Endothelial cell of umbilical vein (primary cell): Measurements from ENCODE around the gene WDR82. TPM values are rescaled to one million over a fixed set of nuclear protein-coding genes. Genes with fewer than 3 reads are reported as not detected.

ENCODE experiments used
- BruUV-seq: library from RNA; stranded (reverse); fragments of 400-500 nt; replicated peaks from 2 replicates; lab custom pipeline; 2021; lab: Mats Ljungman, UMichigan
- CTCF ChIA-PET: fragments of 300-600, 350-600 bp; sonication (Branson Sonifier 250); formaldehyde crosslinking; loops from one replicate; lab custom pipeline; 2021; ENCODE audit warnings: antibody characterized with exemption, inconsistent platforms; lab: Charles Lee
- POLR2A ChIA-PET: fragments of 300-600, 350-600 bp; sonication (Branson Sonifier 250); formaldehyde crosslinking; loops from one replicate; lab custom pipeline; 2021; ENCODE audit warnings: antibody characterized with exemption, inconsistent platforms; lab: Charles Lee
- DNase-seq: peaks from one replicate; pipeline ENCODE4 v3.0.0-alpha.2; 2011; ENCODE audit warnings: low read depth, low spot score
- FAIRE-seq: peaks from 2 replicates; lab custom pipeline; 2011; peaks lifted over from hg19 to GRCh38; lab: Jason Lieb, UNC
- H2AFZ ChIP-seq: 2 replicates; pipeline ENCODE4 v1.6.0; 2012; ENCODE audit warnings: low read depth, low read length, control low read depth, inconsistent platforms
- H3K27ac ChIP-seq: 2 replicates; pipeline ENCODE4 v1.5.1; 2011; ENCODE audit warnings: low read depth, mild to moderate bottlenecking, control low read depth, low read length, moderate library complexity; ENCODE audit not compliant: insufficient read depth
- H3K27me3 ChIP-seq, 2 experiments: 2 replicates each; pipeline versions ENCODE4 v1.6.0 to v1.6.1; 2011; ENCODE audit warnings: low read length in 2 of 2, mixed read lengths in 1 of 2; ENCODE audit not compliant: control insufficient read depth in 2 of 2, insufficient read depth in 2 of 2
- H3K36me3 ChIP-seq, 2 experiments: 2 replicates in 1 of 2; 3 replicates in 1 of 2; pipeline ENCODE4 v1.5.1; 2011; ENCODE audit warnings: low read length in 2 of 2, mild to moderate bottlenecking in 1 of 2, moderate library complexity in 1 of 2; ENCODE audit not compliant: control insufficient read depth in 2 of 2, insufficient read depth in 2 of 2; ENCODE audit errors: extremely low read depth in 1 of 2
- H3K4me1 ChIP-seq: 3 replicates; pipeline ENCODE4 v1.5.1; 2011; ENCODE audit warnings: mild to moderate bottlenecking, low read length; ENCODE audit not compliant: control insufficient read depth, insufficient read depth; ENCODE audit errors: extremely low read depth
- H3K4me2 ChIP-seq: 2 replicates; pipeline ENCODE4 v1.6.1; 2011; ENCODE audit warnings: low read length, control low read depth, mixed read lengths; ENCODE audit not compliant: insufficient read depth
- H3K4me3 ChIP-seq, 3 experiments: fragments of 200-600 bp in 1 of 3; sonication (generic), shearing (Covaris generic) in 1 of 3; replicated peaks in 1 of 3; 2 replicates each; pipeline ENCODE4 v1.5.1; 2011 to 2016; ENCODE audit warnings: control low read depth in 3 of 3, low read length in 3 of 3, mild to moderate bottlenecking in 2 of 3, inconsistent platforms in 1 of 3, low read depth in 1 of 3, moderate library complexity in 1 of 3; ENCODE audit not compliant: insufficient read depth in 1 of 3
- H3K79me2 ChIP-seq: 2 replicates; pipeline ENCODE4 v1.6.0; 2012; ENCODE audit warnings: low read length, inconsistent platforms; ENCODE audit not compliant: control insufficient read depth, insufficient read depth
- H3K9ac ChIP-seq: replicated peaks from 2 replicates; pipeline ENCODE3; 2011; ENCODE audit warnings: low read length, control low read depth; ENCODE audit not compliant: insufficient read depth; ENCODE audit errors: extremely low read depth
- H3K9me1 ChIP-seq: replicated peaks from 3 replicates; pipeline ENCODE4 v1.6.0; 2011; ENCODE audit warnings: mild to moderate bottlenecking, low read length; ENCODE audit not compliant: control insufficient read depth, insufficient read depth; ENCODE audit errors: extremely low read depth
- H3K9me3 ChIP-seq: replicated peaks from 2 replicates; pipeline ENCODE4 v1.5.1; 2012; ENCODE audit warnings: low read length, inconsistent platforms; ENCODE audit not compliant: control insufficient read depth, insufficient read depth
- H4K20me1 ChIP-seq: replicated peaks from 2 replicates; pipeline ENCODE3; 2011; ENCODE audit warnings: mild to moderate bottlenecking, low read length; ENCODE audit not compliant: control insufficient read depth, insufficient read depth; ENCODE audit errors: extremely low read depth
- EZH2 ChIP-seq: IDR thresholded peaks from 2 replicates; pipeline ENCODE4 v1.6.1; 2012; ENCODE audit warnings: borderline replicate concordance, low read depth, mild to moderate bottlenecking, moderate library complexity, low read length, inconsistent platforms; ENCODE audit not compliant: severe bottlenecking
- FOS ChIP-seq: IDR thresholded peaks from 2 replicates; pipeline ENCODE4 v1.6.1; 2011; ENCODE audit warnings: mild to moderate bottlenecking, low read length, moderate library complexity, borderline replicate concordance; ENCODE audit not compliant: insufficient read depth
- GATA2 ChIP-seq: IDR thresholded peaks from 2 replicates; pipeline ENCODE4 v1.7.0; 2011; ENCODE audit warnings: low read depth, mild to moderate bottlenecking, moderate library complexity, mixed read lengths, low read length; ENCODE audit not compliant: insufficient read length, insufficient read depth
- JUN ChIP-seq: IDR thresholded peaks from 2 replicates; pipeline ENCODE4 v1.6.1; 2011; ENCODE audit warnings: borderline replicate concordance, low read depth; ENCODE audit not compliant: insufficient read length, insufficient read depth
- MYC ChIP-seq: IDR thresholded peaks from one replicate; pipeline ENCODE4 v1.6.1; 2011; ENCODE audit warnings: mild to moderate bottlenecking, low read depth, low read length
- POLR2A ChIP-seq: IDR thresholded peaks from 2 replicates; pipeline ENCODE4 v1.6.1; 2012; ENCODE audit warnings: low read depth, mild to moderate bottlenecking, control low read depth, low read length
- POLR2AphosphoS5 ChIP-seq: IDR thresholded peaks from 2 replicates; pipeline ENCODE4 v1.6.1; 2012; ENCODE audit warnings: low read depth, mild to moderate bottlenecking, control low read depth, low read length, moderate library complexity; ENCODE audit not compliant: insufficient read depth
- dilution Hi-C: fragments of 300-500 bp; cut with MboI; formaldehyde crosslinking; loops from one replicate; pipeline ENCODE4 v1.15.0; 2019; ENCODE audit warnings: low sequenced_read_pairs; ENCODE audit not compliant: extremely low pct_ligation_motif_present
- intact Hi-C: fragments of 100-400 bp; cut with micrococcal nuclease; formaldehyde crosslinking; loops from one replicate; pipeline ENCODE4 v1.10.0; 2022
- polyA plus RNA-seq, 4 experiments: library from polyadenylated mRNA; depleted of rRNA in 3 of 4; stranded (reverse) in 3 of 4; unstranded in 1 of 4; fragments of >200 nt; gene quantifications; 2 replicates each; pipeline versions ENCODE4 v1.2.1 to v1.2.3, GENCODE V29; 2011 to 2012; ENCODE audit warnings: missing spikeins in 1 of 4
- total RNA-seq: library from RNA; stranded (reverse); gene quantifications from 2 replicates; pipeline ENCODE4 v1.2.3, GENCODE V29; 2021
- TF ChIP-seq, protein P1 (sequence below): IDR thresholded peaks from 2 replicates; pipeline ENCODE4 v1.6.1; 2011; ENCODE audit not compliant: insufficient read depth, insufficient read length
- TF ChIP-seq, protein P2 (sequence below), 2 donors: IDR thresholded peaks; 1 replicate in 1 of 2; 2 replicates in 1 of 2; pipeline ENCODE4 v1.5.1; 2011; ENCODE audit warnings: low read length in 2 of 2, mild to moderate bottlenecking in 2 of 2, moderate library complexity in 2 of 2, control low read depth in 1 of 2, inconsistent platforms in 1 of 2, low read depth in 1 of 2; ENCODE audit not compliant: insufficient read depth in 1 of 2; ENCODE audit errors: extremely low read depth in 1 of 2

The WDR82 gene
- total and polyA plus RNA-seq, 2 donors (not counting 3 experiments of a cell fraction or from before 2014, with no cell fraction given) = 39.9 to 71.3 TPM

DNA sequence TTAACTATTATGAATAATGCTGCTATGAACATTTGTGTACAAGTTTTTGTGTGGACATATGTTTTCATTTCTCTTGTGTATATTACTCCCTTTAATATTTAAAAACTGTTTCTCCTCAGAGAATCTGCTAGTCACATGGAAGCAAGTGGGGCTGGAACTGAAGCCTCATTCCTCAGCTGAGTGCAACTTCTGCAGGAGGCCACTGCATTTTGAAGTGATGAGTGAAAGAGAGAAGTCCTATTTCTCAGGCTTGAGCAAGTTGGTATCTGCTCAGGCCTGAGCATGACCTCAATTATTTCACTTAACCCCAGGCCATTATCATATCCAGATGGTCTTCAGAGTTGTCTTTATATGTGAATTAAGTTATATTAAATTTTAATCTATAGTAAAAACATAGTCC lies 64.5 kb downstream of the WDR82 start:
- no peaks in the 10 kb centered on the region for H3K9me1 ChIP-seq
- intact Hi-C loops = no loop called here
- no peak for TF ChIP-seq JUN
- no peak for TF ChIP-seq EZH2
- TF ChIP-seq, protein P1, sequence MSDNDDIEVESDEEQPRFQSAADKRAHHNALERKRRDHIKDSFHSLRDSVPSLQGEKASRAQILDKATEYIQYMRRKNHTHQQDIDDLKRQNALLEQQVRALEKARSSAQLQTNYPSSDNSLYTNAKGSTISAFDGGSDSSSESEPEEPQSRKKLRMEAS = no peak
- TF ChIP-seq, protein P2, sequence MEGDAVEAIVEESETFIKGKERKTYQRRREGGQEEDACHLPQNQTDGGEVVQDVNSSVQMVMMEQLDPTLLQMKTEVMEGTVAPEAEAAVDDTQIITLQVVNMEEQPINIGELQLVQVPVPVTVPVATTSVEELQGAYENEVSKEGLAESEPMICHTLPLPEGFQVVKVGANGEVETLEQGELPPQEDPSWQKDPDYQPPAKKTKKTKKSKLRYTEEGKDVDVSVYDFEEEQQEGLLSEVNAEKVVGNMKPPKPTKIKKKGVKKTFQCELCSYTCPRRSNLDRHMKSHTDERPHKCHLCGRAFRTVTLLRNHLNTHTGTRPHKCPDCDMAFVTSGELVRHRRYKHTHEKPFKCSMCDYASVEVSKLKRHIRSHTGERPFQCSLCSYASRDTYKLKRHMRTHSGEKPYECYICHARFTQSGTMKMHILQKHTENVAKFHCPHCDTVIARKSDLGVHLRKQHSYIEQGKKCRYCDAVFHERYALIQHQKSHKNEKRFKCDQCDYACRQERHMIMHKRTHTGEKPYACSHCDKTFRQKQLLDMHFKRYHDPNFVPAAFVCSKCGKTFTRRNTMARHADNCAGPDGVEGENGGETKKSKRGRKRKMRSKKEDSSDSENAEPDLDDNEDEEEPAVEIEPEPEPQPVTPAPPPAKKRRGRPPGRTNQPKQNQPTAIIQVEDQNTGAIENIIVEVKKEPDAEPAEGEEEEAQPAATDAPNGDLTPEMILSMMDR (IDR thresholded peaks at IDR 0.05; ENCODE audit: extremely low read depth in 1 of 2, insufficient read depth in 1 of 2, low read depth in 1 of 2, low read length in 2 of 2) = no peak
- TF ChIP-seq POLR2A = no peak
- no peak for TF ChIP-seq MYC
- no peak for TF ChIP-seq GATA2
- TF ChIP-seq FOS = no peak
- TF ChIP-seq POLR2AphosphoS5 = no peak
- DNase-seq = no peak
- ChIA-PET CTCF (no interaction called here), POLR2A (no interaction called here)
- H3K9me3 ChIP-seq = no peaks in the 10 kb centered on the region
- no TSS peak for BruUV-seq
- dilution Hi-C loops = no loop called here
- no peaks in the 10 kb centered on the region for H3K27me3 ChIP-seq
- H3K36me3 ChIP-seq = peaks cover 22 to 43% of the 10 kb centered on the region in 2 experiments
- no peaks in the 10 kb centered on the region for H4K20me1 ChIP-seq
- H3K27ac ChIP-seq = no peak overlapping the region
- no peak overlapping the region for H3K9ac ChIP-seq
- peaks cover 24% of the 10 kb centered on the region for H3K4me1 ChIP-seq
- H3K79me2 ChIP-seq = no peaks in the 10 kb centered on the region
- no peak overlapping the region for H3K4me3 ChIP-seq
- no peak overlapping the region for H3K4me2 ChIP-seq
- no peak for FAIRE-seq
- no peak overlapping the region for H2AFZ ChIP-seq
